ENCODE data around the gene HSF5.
A peak's percentile ranks its signal among the peaks of the same experiment; 100 is the strongest.
"Not testable (repeated sequence)": the region's sequence is repeated elsewhere in the genome, so short reads cannot be mapped to it uniquely, and the experiment has no call there.

Gene HSF5

DNA sequence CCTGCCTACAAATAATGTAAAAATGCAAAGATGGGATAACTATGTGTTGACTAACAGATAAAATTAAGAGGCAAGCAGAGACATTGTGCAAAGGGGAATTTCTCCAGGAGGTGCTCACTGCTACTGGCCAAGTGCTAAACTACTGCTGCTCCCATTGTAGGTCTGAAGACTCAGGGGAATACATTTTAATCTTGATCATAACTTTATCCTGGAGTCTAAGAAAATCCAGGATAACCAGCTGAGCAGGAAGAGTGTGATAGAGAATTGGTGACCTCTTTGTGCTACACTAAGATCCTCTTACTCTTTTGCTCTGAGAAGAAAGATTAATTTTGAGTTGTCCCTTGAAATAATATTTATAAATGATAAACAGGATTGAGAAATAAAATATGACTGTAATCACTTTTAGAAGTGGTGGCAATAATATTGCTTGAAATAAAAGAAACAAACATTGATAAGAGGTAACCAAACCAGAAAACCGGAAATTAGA, 76.8 kb downstream of the HSF5 start:
- DNase-seq, result no peak

DNA sequence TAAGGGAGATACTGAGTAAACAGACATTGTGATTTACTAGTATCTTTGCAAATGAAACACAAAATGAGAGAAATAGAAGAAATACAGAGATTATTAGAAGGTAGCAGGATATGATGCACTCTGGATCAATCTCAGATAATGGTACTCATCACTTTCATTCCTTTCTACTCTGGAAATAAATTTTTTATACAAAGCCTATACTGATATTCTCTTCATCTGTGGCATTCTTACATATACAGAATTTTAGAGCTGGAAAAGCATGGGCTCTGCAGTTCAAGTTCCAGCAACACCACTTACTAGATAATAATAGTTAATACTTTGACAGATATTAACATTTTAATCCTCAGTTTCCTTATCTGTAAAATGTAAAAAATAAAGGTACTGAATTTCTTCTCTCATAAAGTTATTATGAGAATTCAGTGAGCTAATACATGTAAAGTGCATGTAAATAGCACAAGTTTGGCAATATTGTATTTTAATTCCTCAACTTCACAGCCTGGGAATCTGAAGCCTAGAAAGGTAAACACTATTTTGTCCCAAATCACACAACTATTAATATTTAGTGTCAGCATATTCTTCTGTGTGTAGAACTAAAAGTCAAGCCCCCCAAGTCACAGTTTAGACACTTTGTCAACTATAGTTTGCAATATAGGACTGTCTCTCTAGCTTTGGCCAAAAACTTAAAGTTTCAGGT, 77.3 kb downstream of the HSF5 start:
- DNase-seq, result no peak

DNA sequence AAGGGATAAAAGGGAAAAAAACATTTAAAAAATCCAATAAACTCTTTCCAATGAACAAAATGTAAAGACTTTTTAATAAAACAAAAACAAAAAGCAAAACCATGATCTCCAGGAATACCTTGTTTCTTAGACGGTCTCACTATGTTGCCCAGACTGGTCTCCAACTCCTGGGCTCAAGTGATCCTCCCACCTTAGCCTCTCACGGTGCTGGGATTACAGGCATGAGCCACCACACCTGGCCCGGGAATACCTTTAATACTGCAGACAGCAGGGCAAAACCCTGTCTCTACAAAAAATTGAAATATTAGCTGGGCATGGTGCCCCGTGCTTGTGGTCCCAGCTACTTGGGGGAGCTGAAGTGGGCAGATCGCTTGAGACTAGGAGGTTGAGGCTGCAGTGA, 78.8 kb downstream of the HSF5 start:
- DNase-seq, result no peak

GRCh38 chr17:58403311-58403710, 84.9 kb downstream of the HSF5 start:
- DNase-seq, result no peak

DNA sequence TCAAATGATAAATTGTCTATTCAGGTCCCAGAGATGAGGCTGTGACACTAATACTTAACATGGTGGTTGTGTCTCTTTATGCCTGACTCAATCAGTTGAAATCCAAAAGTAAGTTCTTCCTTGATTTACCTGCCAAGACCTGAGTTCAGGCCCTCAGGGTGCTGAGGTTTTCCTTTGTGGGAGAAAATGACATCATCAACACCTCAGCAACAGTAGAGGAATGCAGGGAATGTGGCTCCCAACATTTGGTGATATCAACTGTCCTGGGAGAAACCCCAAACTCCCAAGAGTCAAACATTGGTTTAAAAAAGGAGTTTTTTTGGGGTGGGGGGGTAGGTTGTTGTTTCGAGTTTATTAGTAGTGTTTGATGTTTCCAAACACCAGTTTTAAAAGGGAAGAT, 85.5 kb downstream of the HSF5 start:
- no peak for DNase-seq

DNA sequence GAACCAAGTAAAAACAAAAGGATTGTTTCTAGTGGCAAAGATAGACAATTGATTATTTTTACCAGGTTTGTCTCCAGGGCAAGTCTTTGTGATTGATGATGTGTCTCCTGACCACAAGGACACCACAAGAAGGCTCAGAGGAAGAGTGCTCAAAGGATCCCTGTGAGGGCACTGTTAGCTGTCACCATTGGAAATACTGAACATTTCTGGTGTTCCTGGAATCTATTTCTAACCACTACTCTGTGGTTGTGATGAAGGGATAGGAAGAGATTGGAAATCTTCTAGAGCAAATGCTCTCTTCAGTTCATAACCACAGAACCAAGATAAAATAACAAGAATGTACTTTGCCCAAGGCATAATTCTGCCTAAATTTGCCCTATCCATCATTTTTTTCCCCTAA, 86.2 kb downstream of the HSF5 start:
- DNase-seq, result no peak

- DNase-seq, result no peak
These were observed 86.9 kb downstream of the HSF5 start for GRCh38 chr17:58401287-58401686.

- no peak for DNase-seq
These were observed 87.4 kb downstream of the HSF5 start for GRCh38 chr17:58400826-58401225.

GRCh38 chr17:58399974-58400373, 88.2 kb downstream of the HSF5 start:
- no peak for DNase-seq

DNA sequence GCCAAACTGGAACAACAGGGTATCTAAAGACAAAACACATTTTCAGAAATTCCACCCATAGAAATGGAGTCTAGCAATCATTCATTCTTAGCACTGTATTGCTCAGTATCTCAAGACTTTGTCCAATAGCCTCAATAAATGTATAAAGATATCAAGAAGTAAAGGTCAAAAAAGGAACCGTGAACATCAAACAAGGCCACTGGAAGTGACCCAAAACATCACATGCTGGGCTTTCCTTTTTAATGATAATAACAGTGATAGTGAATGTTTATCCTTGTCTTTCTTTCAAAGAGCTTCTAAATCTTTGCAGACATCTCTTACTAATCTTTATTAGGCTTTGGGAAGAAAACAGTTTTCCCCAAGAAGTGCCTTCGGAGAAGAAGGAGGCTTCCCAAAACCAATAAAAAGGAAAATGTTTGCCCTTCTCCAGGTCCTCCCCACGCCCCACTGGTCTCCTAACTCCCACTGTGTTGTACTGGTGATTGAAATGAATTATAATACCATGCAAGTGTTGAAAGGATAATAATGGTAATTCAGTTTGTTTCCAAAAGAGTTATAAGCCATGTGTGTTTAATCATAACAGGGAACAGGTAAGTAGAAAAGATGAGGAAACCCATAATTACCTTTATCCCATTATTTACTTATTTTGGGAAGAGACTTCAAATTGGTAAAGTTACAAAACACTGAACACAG, 89.5 kb downstream of the HSF5 start:
- DNase-seq, result no peak

GRCh38 chr17:58397421-58397820, 90.8 kb downstream of the HSF5 start:
- not testable (repeated sequence) for DNase-seq

- no peak for DNase-seq
These were observed 92.0 kb downstream of the HSF5 start for GRCh38 chr17:58396173-58396572.

- DNase-seq, result no peak
These were observed 93.5 kb downstream of the HSF5 start for GRCh38 chr17:58394534-58395223.

- peak; percentile 91 for DNase-seq
These were observed 96.8 kb downstream of the HSF5 start for GRCh38 chr17:58391302-58391984.

DNA sequence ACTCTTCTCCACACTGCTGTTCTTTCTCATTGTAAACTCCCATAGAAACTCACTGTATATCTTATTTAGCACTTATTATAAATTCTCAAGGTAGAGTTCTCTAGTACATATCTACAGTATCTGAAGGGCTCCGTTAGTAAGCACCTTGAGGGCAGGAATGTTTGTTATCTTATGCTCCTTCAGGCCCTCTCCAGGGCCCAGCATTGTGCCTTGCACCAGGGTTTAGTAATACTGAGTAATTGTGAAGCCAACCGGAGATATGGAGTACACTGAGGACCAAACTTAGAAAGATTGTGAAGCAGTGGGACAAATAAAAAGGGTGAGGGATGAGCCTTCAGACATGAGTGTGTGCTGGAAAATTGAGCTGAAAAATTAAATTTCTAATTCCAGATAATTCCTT, 97.3 kb downstream of the HSF5 start:
- no peak for DNase-seq

DNA sequence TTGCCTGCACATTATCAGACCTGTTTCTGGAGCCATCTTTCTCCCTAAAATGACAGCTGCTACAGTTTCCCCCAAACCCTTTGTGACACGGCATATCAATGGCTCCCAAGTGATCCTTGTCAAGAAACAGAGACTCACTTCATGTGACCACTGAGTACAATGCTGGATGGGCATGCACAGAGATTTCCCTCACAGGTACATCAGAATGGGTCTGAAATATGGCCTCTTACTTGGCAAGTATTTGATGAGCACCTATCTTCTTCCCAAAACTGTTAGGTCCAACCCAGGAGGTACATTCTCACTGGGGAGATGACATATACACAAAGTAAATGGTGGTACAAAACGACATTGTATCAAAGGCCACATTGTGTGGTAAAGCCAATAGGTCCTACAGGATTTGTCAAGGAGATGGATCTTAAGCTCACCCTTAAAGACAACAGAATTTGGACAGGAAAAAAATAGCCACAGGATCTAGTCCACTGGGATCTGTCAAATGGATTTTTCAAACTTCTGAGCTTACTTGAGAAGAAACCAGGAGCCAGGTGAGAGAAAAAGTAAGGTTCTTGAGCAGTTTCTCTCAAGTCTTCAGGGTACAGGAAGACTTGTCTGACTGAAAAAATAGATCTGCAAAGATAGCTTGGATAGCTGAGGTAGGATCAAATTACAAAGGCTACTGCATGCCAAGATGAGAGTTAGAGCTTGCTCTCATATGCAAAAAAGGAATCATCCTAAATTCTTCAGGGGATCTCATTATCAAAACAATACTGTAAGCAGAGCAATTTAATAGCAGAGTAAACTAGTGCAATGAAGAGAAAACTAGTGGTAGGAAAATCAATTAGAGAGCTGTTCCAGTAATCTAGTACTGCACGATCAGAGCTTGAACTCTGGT, 99.7 kb downstream of the HSF5 start:
- no peak for DNase-seq

DNA sequence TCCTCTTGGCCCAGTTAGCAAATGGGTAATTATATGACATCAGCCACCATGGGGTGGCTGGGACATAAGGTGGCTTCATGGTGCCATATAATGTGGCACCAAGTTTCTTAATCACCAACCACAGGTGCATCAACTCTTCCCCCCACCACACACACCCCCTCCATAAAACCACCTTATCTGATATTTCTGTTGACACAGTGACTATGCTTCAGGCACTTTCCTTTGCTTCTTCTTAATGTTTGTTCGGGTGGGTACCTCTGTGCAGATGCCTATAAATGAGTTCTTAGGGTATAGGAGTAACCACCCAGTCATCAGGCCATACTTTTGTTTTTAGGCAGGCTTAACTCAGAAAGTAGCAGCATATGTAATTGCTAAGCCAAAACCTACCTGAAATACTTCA, 100.4 kb downstream of the HSF5 start:
- DNase-seq, result no peak

DNA sequence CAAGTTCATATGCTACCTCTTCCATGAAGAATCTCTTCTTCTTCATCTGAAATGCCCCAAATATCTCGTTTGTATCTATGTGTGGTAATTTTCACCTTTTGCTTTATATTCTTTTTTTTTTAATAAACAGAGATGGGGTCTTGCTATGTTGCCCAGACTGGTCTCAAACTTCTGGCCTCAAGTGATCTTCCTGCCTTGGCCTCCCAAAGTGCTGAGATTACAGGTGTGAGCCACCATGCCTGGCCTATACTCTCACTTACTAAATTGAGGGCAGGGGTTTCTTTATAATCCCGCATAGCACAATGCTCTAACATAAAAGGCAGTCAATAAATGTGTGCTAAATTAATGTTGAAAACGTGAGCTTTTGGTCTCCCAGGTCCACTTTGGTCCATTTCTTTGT, 101.5 kb downstream of the HSF5 start:
- no peak for DNase-seq

DNA sequence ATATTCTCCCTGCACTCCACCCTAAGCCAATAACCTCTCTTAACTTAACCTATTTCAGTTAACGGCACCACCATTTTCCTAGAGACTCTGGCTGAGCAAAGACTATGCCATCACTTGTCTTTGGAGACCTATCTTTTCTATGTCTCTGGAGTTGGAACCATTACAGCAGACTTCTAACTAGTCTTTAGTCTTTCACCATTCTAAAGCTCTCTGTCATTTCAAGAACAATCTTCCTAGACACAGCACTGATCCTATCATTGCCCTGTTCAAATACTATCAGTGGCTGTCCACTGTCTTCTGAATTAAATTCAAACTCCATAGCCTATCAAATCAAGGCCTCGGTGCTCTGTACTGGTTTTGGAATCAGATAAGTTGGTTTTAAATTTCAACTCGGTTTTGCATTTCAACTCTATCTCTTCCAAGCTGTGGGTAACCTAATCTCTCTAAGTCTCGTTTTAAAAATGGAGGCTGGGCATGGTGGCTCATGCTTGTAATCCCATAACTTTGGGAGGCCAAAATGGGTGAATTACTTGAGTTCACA, 102.8 kb downstream of the HSF5 start:
- no peak for DNase-seq

GRCh38 chr17:58384897-58385296, 103.3 kb downstream of the HSF5 start:
- no peak for DNase-seq

DNA sequence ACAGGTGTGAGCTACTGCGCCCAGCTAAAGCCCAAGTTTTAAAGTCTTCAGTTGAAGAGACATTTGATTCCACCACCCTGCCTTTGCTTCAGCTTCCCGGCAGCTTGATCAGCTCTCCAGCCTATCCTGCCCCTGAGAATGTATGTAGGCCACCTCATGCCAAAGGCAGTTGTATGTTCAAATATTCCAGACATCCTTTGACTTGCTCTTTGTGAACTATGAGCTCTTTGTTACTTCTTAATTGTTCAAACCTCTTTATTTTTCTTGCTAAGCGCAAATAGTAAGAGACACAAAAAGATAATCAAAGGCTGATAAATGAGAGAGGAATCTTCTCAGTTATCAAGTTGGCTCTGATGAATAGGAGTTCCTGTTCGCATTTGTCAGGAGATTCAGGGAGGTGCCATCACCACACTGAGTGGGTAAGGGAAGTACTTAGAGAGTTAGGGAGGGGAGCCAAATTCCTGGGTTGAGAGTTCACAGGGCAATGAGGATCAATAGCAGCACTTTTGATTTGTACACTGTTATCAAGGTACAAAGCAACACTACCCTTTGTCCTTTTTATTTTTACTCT, 104.2 kb downstream of the HSF5 start:
- DNase-seq, result no peak

GRCh38 chr17:58382872-58383242, 105.4 kb downstream of the HSF5 start:
- DNase-seq, result no peak
